ENCODE data around the gene SMARCC1. TPM values are rescaled to one million over a fixed set of nuclear protein-coding genes. Genes with fewer than 3 reads are reported as not detected.

Gene SMARCC1
- total RNA-seq, 1 experiment from 2014 or later, result 84.2 TPM

- H3K27me3 ChIP-seq (ENCODE audit: control insufficient read depth, insufficient read depth, low read length), result no peaks in the 10 kb centered on the region
- DNase-seq (ENCODE audit: low read depth, low spot score), result no peak
- H3K4me3 ChIP-seq (ENCODE audit: low read depth in 2 of 2, low read length in 2 of 2), result no peak overlapping the region
- no peaks in the 10 kb centered on the region for H3K4me1 ChIP-seq (ENCODE audit: control insufficient read depth, insufficient read depth, low read length)
- H3K27ac ChIP-seq (ENCODE audit: low read length), result no peak overlapping the region
- H3K36me3 ChIP-seq (ENCODE audit: control insufficient read depth, insufficient read depth, low read length), result no peaks in the 10 kb centered on the region
- no peak for ATAC-seq
- intact Hi-C loops (cut with micrococcal nuclease; ENCODE audit: unreplicated experiment), result no loop called here
- no peaks in the 10 kb centered on the region for H3K9me3 ChIP-seq (ENCODE audit: control insufficient read depth, insufficient read depth, low read depth, low read length)
- CTCF ChIA-PET, result no interaction called here
- POLR2A ChIA-PET, result no interaction called here
- no TSS peak for BruUV-seq (replicated peaks)
- TF ChIP-seq REST (IDR thresholded peaks at IDR 0.05; ENCODE audit: insufficient read depth in 1 of 2, low read depth in 2 of 2, low read length in 1 of 2) (no peak), TCF7L2 (IDR thresholded peaks at IDR 0.05; ENCODE audit: low read depth, low read length) (no peak), POLR2AphosphoS5 (IDR thresholded peaks at IDR 0.05; ENCODE audit: low read depth, low read length) (no peak), SIN3A (IDR thresholded peaks at IDR 0.05; ENCODE audit: borderline replicate concordance, insufficient read depth, low read depth, low read length) (no peak)
- TF ChIP-seq, protein P1, sequence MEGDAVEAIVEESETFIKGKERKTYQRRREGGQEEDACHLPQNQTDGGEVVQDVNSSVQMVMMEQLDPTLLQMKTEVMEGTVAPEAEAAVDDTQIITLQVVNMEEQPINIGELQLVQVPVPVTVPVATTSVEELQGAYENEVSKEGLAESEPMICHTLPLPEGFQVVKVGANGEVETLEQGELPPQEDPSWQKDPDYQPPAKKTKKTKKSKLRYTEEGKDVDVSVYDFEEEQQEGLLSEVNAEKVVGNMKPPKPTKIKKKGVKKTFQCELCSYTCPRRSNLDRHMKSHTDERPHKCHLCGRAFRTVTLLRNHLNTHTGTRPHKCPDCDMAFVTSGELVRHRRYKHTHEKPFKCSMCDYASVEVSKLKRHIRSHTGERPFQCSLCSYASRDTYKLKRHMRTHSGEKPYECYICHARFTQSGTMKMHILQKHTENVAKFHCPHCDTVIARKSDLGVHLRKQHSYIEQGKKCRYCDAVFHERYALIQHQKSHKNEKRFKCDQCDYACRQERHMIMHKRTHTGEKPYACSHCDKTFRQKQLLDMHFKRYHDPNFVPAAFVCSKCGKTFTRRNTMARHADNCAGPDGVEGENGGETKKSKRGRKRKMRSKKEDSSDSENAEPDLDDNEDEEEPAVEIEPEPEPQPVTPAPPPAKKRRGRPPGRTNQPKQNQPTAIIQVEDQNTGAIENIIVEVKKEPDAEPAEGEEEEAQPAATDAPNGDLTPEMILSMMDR (IDR thresholded peaks at IDR 0.05), result no peak
- in situ Hi-C loops (cut with HindIII; ENCODE audit: low pct_unique_long_range_greater_than_20kb, low sequenced_read_pairs), result no loop called here
These were observed 9.6 kb upstream of the SMARCC1 start for GRCh38 chr3:47791193-47791855.

DNA sequence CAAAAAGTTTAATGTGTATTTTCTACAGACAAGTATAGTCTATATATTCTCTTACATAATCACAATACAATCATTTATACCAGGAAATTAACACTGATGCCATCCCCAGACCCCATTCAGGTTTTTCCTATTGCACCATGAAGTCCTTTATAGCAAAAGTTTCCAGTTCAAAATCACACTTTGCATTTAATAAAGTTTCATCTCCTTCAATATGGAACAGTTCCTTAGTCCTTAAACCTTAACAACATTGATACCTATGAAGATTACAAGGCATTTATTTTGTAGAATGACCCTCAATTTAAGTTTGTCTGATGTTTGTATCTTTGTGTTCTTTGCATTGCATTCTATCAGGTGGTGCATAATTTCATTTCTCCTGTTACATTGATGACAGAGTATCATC lies 2.0 kb upstream of the SMARCC1 start:
- no peak overlapping the region for H3K4me3 ChIP-seq (ENCODE audit: low read depth in 2 of 2, low read length in 2 of 2)
- in situ Hi-C loops (cut with HindIII; ENCODE audit: low pct_unique_long_range_greater_than_20kb, low sequenced_read_pairs), result no loop called here
- no TSS peak for BruUV-seq (replicated peaks)
- H3K4me1 ChIP-seq (ENCODE audit: control insufficient read depth, insufficient read depth, low read length), result peaks cover 6% of the 10 kb centered on the region; the same call in 1 of the 2 replicates
- no peak overlapping the region for H3K27ac ChIP-seq (ENCODE audit: low read length)
- no peak for TF ChIP-seq TCF7L2 (IDR thresholded peaks at IDR 0.05; ENCODE audit: low read depth, low read length)
- TF ChIP-seq, protein P1 (IDR thresholded peaks at IDR 0.05), result no peak
- no peak for TF ChIP-seq SIN3A (IDR thresholded peaks at IDR 0.05; ENCODE audit: borderline replicate concordance, insufficient read depth, low read depth, low read length)
- no peak for TF ChIP-seq REST (IDR thresholded peaks at IDR 0.05; ENCODE audit: insufficient read depth in 1 of 2, low read depth in 2 of 2, low read length in 1 of 2)
- no peak for TF ChIP-seq POLR2AphosphoS5 (IDR thresholded peaks at IDR 0.05; ENCODE audit: low read depth, low read length)
- H3K27me3 ChIP-seq (ENCODE audit: control insufficient read depth, insufficient read depth, low read length), result no peaks in the 10 kb centered on the region
- DNase-seq (ENCODE audit: low read depth, low spot score) (no peak), ATAC-seq (no peak)
- no peaks in the 10 kb centered on the region for H3K9me3 ChIP-seq (ENCODE audit: control insufficient read depth, insufficient read depth, low read depth, low read length)
- ChIA-PET CTCF (no interaction called here), POLR2A (no interaction called here)
- H3K36me3 ChIP-seq (ENCODE audit: control insufficient read depth, insufficient read depth, low read length), result peaks cover 11% of the 10 kb centered on the region
- intact Hi-C loops (cut with micrococcal nuclease; ENCODE audit: unreplicated experiment), result no loop called here

Measured in Panc1 (cell line).